NCI-H345 treated with DMSO at 0.1 percent for 48 hours (cell line): ENCODE data around the gene CHN2.
"Not testable (repeated sequence)": the region's sequence is repeated elsewhere in the genome, so short reads cannot be mapped to it uniquely, and the experiment has no call there.

Source experiments
- DNase-seq: peaks from one replicate; lab custom pipeline; 2025; ENCODE audit not compliant: unreplicated experiment; lab: John Stamatoyannopoulos, UW

CHN2 gene

DNA sequence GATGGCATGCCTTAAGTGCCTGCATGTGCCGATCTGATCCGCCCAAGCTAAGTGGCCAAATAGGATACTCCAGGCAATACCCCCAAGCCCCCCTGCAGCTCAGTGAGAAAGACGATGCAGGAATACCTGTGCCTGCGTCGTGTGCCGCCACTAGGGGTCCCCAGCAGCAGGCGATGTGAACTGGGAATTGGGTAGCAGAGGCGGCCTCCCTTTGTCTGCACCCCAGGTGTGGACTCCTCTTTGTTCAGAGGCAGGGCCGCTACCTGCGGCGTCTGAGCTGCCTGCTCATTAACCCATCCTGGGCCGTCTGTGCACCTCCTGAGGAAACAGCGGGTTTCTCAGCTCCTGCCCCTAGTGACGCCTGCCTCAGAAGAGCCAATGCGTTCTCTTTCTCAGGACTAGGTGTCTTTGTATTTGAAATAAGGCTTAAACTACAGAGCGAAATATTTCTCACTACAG lies 4.8 kb upstream of the CHN2 start:
- DNase-seq = peak; percentile 96

DNA sequence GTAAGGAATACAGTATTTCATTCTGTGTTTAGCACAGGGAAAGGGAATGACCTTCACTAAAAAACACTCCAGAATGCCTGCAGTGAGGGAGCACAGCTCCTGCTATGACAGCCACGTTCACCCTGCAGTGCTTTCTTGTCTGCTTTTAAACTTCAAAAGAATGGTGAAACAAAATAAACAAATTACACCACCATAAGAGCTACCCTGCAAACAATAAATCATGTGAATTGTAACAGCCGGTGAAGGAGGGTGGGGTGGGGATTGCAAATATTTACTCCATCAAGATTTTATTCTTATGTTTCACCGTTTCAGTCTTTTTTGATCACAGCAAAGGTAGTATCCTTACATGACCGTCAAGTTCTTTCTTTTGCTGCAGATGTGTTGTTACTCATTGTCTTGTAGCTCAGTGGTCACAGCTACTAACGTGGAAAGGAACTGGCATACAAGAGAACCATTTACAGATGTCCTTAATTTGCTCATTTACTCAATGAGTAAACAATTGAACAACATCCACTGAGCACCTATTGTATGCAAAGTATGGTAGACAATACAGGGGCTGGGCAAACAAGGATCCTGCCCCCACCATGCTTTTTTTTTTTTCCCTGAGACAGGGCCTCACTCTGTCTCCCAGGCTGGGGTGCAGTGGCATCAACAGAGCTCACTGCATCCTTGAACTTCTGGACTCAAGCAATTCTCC lies 4.1 kb upstream of the CHN2 start:
- DNase-seq = peak; percentile 86

DNA sequence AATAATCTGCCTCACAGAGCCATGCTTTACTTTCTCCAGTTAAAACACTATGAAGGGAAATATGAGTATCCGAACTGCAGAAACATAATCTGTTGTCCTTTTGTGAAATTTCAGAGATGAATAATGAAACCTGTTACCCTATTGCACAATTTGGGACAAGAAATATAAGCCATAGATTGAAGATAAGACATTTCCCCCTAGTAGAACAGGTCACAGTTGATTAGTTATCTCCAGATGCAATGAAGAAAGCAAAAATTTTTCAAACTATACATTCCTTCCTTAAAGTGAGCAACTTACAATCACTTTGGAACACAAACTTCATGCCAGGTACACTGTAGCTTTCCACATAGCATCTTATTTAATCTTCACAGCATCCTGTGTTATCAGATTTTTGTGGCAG lies 2.3 kb upstream of the CHN2 start:
- no peak for DNase-seq

DNA sequence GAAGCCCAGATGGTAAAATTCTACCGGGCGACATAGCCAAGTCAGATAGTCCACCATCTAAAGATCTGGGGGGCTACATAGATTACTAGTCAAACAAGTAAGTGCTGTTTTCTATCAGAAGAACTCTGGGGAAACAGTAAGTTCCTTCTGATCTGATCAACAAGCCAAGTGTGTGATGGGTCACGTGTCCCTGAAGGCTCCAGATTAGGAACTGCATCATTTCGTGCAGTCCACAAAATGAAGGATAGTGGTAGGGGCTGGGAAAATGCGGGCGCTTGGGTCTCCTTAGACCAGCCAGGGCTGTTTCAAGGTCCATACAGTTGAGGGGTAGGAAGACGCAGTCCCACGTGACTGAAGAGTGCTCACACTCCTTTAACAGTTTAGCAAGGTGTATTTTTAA lies 1.8 kb upstream of the CHN2 start:
- no peak for DNase-seq

DNA sequence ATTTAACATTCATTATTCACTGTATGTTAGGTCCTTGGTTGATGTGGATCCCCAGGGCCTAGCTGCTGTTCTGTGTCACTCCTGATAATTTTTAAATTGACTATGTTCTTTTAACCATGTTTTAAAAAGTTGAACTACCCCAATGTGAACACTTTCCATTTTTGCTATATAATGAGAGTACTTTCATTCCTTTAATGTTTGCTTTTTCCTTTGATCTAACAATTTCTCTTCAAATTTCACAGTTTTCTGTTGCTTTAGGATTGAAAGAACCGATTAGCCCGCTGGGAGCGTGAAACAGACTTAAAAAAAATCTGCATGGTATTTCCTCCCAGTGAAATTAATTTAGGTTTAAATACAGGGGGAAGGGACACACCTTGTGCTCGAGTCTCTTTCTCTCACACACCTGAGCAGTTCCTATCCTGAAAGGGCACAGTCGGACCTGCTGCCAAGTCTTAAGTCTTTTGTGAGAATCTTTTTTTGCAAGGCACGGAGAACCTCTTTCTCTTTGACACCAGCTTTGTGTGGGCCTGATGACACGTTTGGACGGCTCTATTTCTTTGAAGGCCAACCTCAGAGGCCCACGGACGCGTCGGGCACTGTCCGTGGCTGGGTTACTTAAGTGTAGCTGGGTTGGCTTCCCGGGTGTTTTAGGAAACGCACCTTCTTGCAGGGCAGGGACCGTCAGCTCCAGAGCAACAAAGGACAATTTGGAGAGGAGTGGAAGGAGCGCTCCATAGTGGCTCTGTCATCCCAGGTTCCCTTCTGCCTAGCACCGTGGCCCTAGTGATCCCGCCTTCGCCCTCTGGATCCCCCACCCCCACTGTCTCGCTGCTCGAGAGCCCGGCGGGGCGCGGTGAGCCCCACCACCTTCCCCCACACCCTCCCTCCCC lies 1.0 kb upstream of the CHN2 start:
- no peak for DNase-seq

DNA sequence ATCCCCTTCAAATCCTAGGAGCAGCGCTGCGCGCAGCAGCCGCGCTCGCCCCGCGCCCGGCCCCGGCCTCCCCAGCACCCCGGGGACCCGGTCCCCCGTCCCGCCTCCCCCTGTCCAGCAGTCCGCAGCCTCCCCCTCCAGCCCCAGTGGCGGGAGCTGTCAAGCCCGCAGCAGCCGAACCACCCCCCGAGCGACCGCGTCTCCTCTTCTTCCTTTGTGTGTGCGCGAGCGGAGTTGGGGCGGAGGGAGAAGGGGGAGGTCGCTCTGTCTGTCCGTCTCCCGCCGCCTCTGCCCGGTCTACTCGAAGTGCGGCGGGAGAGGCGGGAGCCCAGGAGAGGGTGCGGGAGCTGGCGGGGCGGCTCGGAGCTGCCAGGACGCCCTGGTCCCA lies 375 bp upstream of the CHN2 start:
- no peak for DNase-seq

DNA sequence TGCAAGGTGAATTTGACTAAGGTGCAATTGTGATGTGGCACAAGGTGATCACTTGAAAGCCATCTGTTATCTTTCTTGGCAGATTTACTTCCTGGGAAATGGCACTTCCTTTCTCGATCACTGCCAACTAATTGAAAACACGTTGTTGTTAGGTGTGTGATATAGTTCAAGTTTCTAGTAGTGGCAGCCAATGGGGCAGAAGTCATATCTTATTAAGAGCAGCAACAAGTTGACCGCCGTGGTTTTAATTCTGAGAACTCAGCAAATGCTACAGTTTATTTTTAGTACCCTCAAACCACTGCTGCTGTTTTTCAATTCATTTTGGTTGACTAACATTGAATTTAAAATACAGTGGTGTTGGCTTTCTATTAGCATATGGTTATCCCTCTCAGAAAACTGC lies 1.6 kb downstream of the CHN2 start:
- no peak for DNase-seq

DNA sequence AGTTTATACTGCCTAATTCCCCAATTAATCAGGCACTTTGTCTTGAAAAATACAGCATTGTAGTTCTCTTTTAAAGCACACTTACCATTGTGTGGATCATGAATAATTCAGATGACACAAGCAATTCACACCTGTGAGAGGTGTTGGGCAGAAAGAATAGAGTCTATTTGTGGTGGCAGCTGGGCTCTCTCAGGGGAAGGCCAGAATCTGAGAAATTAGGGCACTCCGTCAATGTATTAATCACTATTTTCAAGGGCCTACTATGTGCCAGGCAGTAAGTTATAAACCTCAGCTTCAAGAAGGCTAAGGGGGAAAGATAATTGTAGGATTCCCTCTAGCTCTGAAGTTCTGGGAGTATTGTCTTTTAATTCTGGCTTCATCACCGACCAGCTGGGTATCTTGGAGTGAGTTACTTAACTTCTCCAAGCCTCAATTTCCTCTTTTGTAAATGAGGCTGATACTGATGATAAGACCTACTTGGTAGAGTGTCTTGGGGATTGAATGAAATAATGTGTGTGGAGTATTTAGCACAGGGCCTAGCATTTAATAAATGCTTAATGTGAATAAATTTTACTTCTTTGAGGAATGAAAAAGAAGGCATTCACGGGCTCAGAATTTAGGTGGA lies 2.5 kb downstream of the CHN2 start:
- peak; percentile 34 for DNase-seq

DNA sequence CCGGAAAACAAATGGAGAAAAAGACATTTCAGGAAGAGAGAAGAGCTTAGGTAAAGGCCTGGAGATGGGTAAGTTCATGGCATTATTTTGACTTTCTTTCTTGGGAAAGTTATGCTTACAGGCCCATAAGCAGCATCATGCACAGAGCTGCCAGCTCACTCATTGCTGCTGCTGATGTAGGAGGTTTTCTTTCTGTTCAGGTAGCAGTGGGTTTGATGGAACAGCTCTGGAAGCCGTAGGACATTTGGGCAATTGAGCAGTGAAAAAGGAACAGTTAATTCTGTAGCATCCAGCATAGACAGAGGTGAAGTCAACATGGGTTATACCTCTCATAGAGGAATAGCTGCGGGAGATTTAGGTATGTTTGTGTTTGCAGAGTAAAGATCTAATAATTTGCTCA lies 3.3 kb downstream of the CHN2 start:
- no peak for DNase-seq

DNA sequence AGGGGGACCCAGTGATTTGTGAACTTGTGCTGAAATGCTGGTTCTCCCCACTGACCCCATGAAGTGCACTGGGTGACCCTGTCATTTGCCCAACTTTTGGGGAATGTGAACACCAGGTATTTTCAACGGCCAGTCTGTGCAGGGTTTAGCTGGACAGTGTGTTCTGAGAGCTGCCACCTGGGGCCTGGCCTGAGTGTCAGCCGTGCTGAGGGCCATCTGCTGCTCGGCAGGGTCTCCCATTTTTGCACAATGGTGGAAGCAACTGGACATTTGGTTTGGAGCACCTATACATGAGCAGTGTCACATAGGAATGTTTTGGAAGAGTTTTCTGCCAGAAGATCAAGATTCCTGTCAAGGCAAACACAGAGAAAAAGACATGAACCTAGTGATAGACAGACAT lies 5.2 kb downstream of the CHN2 start:
- DNase-seq = no peak

DNA sequence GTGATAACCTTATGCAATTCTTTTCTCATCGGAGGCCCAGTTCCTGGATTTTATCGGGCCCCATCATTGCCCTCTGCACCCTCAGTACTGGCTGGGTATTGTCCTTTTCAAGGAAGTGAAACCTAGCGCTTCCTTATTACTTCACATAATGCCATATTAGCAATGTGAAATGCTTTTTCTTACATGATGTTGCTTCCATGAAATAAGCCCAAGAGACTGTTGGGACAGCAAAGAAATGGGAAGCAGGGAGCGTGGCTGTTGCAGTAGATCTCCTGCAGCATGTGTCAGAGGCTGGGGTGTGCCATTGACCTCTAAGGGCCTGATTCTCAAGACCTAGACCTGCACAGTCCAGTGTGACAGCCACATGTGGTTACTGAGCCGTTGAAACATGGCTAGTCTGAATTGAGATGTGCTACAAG lies 8.1 kb downstream of the CHN2 start:
- no peak for DNase-seq

DNA sequence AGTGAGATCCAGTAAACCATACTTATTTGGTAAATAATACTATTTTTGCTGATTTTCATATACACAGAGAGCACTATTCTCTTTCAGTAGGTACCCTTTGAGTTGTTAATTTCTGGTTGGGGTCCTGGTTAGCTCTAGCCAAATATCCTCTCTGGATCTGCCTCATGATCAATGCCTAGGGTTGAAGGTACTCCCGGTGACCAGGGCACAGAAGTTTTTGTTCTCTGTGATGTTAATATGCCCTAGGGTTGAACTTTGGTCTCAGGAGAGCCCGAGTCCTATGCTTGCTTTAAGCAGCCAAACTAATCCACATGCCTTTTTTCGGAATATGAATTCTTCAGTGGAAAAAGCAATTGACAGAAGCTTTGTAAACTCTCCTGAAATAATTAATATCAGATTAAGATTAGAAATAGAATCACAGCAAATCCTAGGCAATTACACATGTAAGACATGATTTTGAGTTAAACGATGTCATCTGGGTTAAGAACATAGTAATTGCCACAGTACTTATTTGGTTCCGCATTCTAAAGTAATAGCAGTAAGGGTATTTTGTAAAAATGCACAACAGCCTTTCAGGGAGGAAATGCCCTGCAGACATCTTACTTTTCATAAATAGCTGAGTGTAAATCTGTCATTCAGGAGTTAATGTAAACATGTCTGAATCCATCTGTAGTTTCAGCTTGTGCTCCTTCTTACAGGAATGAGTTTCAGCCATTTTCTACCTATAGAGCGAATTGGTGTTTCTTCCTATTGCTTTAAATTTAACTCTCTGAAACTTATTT lies 10.1 kb downstream of the CHN2 start:
- no peak for DNase-seq

DNA sequence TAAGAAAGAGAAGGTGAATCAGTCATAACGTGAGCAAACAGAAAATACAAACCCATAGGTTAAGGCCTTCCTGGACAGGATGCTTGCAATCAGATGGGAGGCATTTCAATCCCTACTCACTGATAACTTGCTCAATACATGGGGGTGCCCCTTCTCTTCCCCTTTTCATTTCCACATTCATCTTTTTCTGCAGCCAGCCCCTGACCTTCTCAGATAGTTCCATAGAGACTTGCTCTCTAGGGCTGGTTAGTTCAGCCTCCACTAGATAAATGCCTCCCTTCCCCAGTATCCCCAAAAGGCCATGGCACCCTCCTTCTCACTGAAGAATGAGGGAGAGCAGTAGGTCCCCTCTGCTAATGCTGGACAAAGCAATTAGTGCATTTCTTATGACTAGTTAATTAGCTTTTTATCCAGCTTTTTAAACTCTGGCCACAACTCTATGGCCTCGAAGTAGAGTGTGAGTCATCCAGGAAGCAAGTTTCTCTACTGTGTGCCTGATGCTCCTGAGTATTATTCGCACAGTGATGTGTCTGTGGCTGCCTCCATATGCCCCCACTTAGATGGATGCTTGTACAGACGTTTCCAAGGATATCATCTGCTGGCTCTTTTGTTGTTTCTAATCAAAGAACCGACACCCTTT lies 12.7 kb downstream of the CHN2 start:
- no peak for DNase-seq

DNA sequence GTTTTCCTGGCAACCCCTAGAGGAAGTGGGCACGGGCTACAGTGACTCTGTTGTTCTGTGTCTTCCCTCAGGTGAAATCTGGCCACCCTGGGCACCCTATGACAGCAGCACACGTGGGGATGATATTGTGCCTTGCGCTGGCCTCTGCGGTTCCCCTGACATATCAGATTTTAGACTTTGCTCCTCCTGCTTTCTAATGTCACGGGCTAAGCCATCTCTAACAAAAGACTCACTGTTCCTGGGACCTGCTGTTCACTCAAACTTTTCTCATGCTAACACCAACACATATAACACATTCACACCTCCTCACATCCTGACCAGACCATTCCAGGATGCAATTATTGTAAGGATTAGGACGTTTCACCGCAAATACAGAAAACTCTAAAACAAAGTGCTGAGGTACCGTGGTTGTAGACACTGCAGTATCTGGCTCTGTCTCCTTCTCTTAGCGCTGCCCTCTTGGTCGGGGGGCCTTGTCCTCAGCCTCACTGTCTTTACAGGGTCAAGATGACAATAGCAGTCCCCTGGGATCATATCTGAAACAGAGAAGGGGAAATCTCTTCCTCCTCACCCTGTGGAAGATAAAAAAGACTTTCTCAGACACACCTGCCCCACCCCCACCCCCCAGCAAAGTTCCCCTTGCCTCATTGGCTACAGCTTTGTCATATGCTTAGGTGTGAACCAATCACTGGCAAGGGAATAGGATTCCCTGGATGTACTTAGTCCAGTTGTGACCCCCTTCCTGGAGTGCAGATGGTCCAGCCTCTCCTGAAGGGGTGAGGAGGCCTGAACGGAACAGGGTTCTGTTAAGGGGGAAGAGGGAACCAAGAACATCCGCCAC lies 14.1 kb downstream of the CHN2 start:
- no peak for DNase-seq

DNA sequence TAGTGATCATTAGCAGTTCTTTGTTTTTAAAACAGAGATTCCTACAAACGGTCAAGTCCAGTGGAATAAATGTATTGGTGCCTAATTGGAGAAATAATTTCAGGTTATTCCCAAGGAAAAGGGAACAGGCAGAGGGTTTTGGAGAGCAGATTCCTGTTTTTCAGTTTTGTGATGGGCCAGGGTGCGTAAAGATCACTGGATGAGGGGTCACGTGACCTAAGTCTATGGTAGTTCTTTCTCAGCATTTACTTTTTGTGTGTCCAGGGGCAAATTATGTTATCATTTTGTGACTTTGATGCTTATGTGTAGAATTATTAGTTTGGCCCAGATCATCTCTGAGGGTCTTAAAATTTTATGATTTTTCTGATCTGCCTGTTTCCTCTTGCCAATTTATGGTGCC lies 15.2 kb downstream of the CHN2 start:
- no peak for DNase-seq

DNA sequence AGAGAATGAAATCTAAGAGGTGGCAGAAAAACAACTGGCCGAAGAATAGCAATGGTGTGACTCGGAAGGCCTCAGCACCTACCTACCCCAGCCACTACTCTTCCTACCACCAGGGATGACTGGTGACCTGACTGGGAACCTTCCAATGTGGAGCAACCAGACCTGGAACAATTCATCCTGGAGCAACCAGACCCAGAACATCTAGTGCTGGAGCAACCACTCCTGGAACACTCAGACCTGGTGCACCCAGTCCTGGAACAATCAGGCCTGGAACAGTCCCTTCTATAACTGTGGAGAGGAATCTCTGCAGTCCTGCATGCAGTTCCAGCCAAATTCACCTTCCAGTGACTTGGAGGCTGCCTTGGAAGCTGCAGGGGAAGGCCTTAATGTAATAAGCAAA lies 18.2 kb downstream of the CHN2 start:
- not testable (repeated sequence) for DNase-seq

DNA sequence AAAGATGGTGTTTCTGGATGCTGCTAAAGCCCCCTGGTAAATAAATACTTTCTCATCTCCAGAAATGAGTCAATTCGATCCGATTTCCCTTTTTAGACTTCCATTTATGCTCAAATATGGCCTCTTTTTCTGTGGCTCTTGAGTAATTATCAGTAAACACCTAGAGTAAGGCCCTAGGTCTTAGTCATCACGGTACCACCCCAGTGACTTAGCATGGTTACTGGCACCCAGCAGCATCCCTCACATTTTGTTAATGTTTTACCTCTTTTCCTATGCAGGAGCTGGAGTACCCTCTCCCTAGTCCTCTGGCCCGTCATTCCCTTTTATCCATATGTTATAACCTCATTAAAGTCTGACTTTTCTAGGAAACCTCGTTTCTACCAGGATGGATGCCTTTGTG lies 19.5 kb downstream of the CHN2 start:
- no peak for DNase-seq

DNA sequence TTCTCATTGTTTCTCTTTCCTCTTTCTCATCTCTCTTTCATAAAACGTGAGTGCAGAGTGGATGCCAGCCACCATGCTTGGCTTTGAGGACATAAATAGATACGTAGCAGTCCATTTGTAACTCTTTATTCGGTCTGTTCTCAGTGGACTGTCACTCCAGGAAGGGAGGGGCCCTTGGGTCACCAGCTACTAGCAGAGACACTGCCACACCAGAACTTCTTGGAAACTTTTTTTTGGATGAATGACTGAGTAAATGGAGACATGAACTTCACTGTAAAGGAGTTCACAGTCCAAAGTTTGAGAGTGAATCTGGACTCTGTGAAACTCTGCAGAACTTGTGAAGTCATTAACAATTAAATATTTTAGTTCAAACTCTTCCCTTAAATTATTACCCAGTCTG lies 20.2 kb downstream of the CHN2 start:
- DNase-seq = no peak

DNA sequence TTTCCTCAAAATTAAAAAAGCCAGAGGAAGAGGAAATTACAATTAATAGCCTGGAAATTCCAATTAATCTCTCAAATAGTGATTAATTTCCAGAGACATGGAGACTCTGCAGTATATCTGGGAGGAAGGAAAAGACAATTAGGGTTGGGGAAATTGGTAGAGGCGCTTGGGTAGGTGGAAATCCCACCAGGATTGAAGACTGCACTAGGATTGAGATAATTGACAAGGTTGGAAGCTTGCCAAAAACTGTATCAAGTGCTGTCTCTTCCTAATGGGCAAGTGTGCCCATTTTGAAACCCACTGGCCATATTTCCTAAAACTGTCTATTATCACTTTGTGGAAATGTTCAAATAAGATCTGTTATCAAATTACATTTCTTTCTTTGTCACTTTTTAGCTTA lies 21.6 kb downstream of the CHN2 start:
- no peak for DNase-seq

DNA sequence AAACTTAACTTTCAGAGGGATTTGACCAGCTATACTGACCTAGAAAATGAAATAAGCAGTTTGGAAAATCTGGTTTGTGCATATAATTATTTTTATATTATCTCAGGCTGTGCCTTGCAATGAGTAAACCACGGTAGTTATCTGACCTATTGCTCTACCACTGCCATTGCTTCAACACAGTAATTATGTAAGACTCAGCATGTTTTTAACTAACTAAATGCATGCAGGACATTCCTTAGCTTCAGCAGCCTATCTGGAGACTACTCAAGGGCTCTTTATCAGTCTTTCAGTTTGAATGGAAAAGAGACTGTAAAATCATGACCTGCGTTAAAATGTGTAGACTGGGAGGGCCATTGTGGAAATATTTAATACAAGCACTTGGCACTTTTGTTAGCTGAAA lies 22.5 kb downstream of the CHN2 start:
- no peak for DNase-seq
